Measurements from ENCODE around the gene AKAP6. TPM values are rescaled to one million over a fixed set of nuclear protein-coding genes. Genes with fewer than 3 reads are reported as not detected.

The AKAP6 gene
- total RNA-seq, 2 experiments from 2014 or later, result 0.13 to 0.72 TPM

GRCh38 chr14:32524609-32525375 is 195.7 kb downstream of the AKAP6 start:
- Histone ChIP-seq H3K27ac (ENCODE audit: low read depth, low read length, poor library complexity, severe bottlenecking) (no peak overlapping the region), H4K20me1 (ENCODE audit: insufficient read depth, low read length) (no peaks in the 10 kb centered on the region), H3K9me2 (ENCODE audit: insufficient read depth, low read length) (no peaks in the 10 kb centered on the region), H3K36me3 (ENCODE audit: insufficient read depth, low read length) (no peaks in the 10 kb centered on the region), H3K9me3 (ENCODE audit: low read length) (no peaks in the 10 kb centered on the region), H2AFZ (ENCODE audit: low read length) (no peak overlapping the region), H3K79me2 (ENCODE audit: insufficient read depth, low read depth, low read length) (no peaks in the 10 kb centered on the region), H3K4me1 (ENCODE audit: insufficient read depth, low read length, poor library complexity, severe bottlenecking) (no peaks in the 10 kb centered on the region), H3K4me3 (ENCODE audit: low read depth, low read length, poor library complexity, severe bottlenecking) (no peak overlapping the region), H3K4me2 (ENCODE audit: low read length) (no peak overlapping the region)
- POLR2A ChIA-PET, result interaction anchor here (0.9 kb wide), 1 partner anchor 900 kb away, joined by 3 read pairs; no protein-coding TSS in a partner anchor
- intact Hi-C loops (cut with micrococcal nuclease; ENCODE audit: unreplicated experiment), result no loop called here
- no TSS peak for BruUV-seq (replicated peaks)
- no peak for DNase-seq (ENCODE audit: low spot score)
- TF ChIP-seq EZH2phosphoT487 (IDR thresholded peaks at IDR 0.05; ENCODE audit: borderline replicate concordance, low read depth, low read length) (no peak), CTCF (conservative IDR thresholded peaks at IDR 0.05; ENCODE audit: low read length) (no peak)
- CTCF ChIA-PET (ENCODE audit: unreplicated experiment), result no interaction called here

- no peaks in the 10 kb centered on the region for H4K20me1 ChIP-seq (ENCODE audit: insufficient read depth, low read length)
- H3K79me2 ChIP-seq (ENCODE audit: insufficient read depth, low read depth, low read length), result no peaks in the 10 kb centered on the region
- no peaks in the 10 kb centered on the region for H3K9me2 ChIP-seq (ENCODE audit: insufficient read depth, low read length)
- H3K4me2 ChIP-seq (ENCODE audit: low read length), result no peak overlapping the region
- TF ChIP-seq EZH2phosphoT487 (IDR thresholded peaks at IDR 0.05; ENCODE audit: borderline replicate concordance, low read depth, low read length), result no peak
- ChIA-PET CTCF (ENCODE audit: unreplicated experiment) (no interaction called here), POLR2A (no interaction called here)
- H3K9me3 ChIP-seq (ENCODE audit: low read length), result no peaks in the 10 kb centered on the region
- no TSS peak for BruUV-seq (replicated peaks)
- intact Hi-C loops (cut with micrococcal nuclease; ENCODE audit: unreplicated experiment), result no loop called here
- no peaks in the 10 kb centered on the region for H3K4me1 ChIP-seq (ENCODE audit: insufficient read depth, low read length, poor library complexity, severe bottlenecking)
- no peaks in the 10 kb centered on the region for H3K36me3 ChIP-seq (ENCODE audit: insufficient read depth, low read length)
- H3K4me3 ChIP-seq (ENCODE audit: low read depth, low read length, poor library complexity, severe bottlenecking), result no peak overlapping the region
- no peak overlapping the region for H2AFZ ChIP-seq (ENCODE audit: low read length)
- DNase-seq (ENCODE audit: low spot score), result no peak
- H3K27ac ChIP-seq (ENCODE audit: low read depth, low read length, poor library complexity, severe bottlenecking), result no peak overlapping the region
Observed at GRCh38 chr14:32525591-32525990, 196.5 kb downstream of the AKAP6 start.

GRCh38 chr14:32530800-32531199 is 201.7 kb downstream of the AKAP6 start:
- intact Hi-C loops (cut with micrococcal nuclease; ENCODE audit: unreplicated experiment), result no loop called here
- no peak for DNase-seq (ENCODE audit: low spot score)
- BruUV-seq (replicated peaks), result no TSS peak
- Histone ChIP-seq H3K9me3 (ENCODE audit: low read length) (no peaks in the 10 kb centered on the region), H3K9me2 (ENCODE audit: insufficient read depth, low read length) (no peaks in the 10 kb centered on the region), H2AFZ (ENCODE audit: low read length) (no peak overlapping the region), H3K4me3 (ENCODE audit: low read depth, low read length, poor library complexity, severe bottlenecking) (no peak overlapping the region), H3K4me1 (ENCODE audit: insufficient read depth, low read length, poor library complexity, severe bottlenecking) (no peaks in the 10 kb centered on the region), H3K36me3 (ENCODE audit: insufficient read depth, low read length) (no peaks in the 10 kb centered on the region), H3K4me2 (ENCODE audit: low read length) (no peak overlapping the region), H4K20me1 (ENCODE audit: insufficient read depth, low read length) (no peaks in the 10 kb centered on the region), H3K79me2 (ENCODE audit: insufficient read depth, low read depth, low read length) (no peaks in the 10 kb centered on the region), H3K27ac (ENCODE audit: low read depth, low read length, poor library complexity, severe bottlenecking) (no peak overlapping the region)
- ChIA-PET CTCF (ENCODE audit: unreplicated experiment) (no interaction called here), POLR2A (no interaction called here)
- TF ChIP-seq CTCF (conservative IDR thresholded peaks at IDR 0.05; ENCODE audit: low read length) (no peak), EZH2phosphoT487 (IDR thresholded peaks at IDR 0.05; ENCODE audit: borderline replicate concordance, low read depth, low read length) (no peak)

Measured in OCI-LY7 (cell line).